ENCODE results near the gene ZFP92.

- TF ChIP-seq YY1 (IDR thresholded peaks at IDR 0.05; ENCODE audit: insufficient read depth, insufficient read length) (no peak), ZNF274 (IDR thresholded peaks at IDR 0.05; ENCODE audit: low read depth, low read length) (no peak), SUZ12 (IDR thresholded peaks at IDR 0.05; ENCODE audit: extremely low read depth, insufficient read depth, insufficient read length) (no peak)
Observed at GRCh38 chrX:153456704-153457103, 45.4 kb downstream of the ZFP92 start.

Measured in NT2/D1 (cell line).